ENCODE measurements around the gene SCMH1.

Gene SCMH1

GRCh38 chr1:41048540-41048939 lies 193.6 kb downstream of the SCMH1 start:
- Histone ChIP-seq H3K36me3 (ENCODE audit: control insufficient read depth, insufficient read depth, low read length) (no peaks in the 10 kb centered on the region), H3K4me1 (ENCODE audit: control insufficient read depth, insufficient read depth, low read length) (peaks cover 31% of the 10 kb centered on the region), H3K9me3 (ENCODE audit: control insufficient read depth, low read length) (no peaks in the 10 kb centered on the region), H3K4me3 (ENCODE audit: low read length) (no peak overlapping the region), H3K27me3 (ENCODE audit: control insufficient read depth, insufficient read depth, low read length) (no peaks in the 10 kb centered on the region), H3K9ac (ENCODE audit: low read length) (no peak overlapping the region)

GRCh38 chr1:41046347-41046775 lies 195.7 kb downstream of the SCMH1 start:
- H3K4me1 ChIP-seq (ENCODE audit: control insufficient read depth, insufficient read depth, low read length): peaks cover 31% of the 10 kb centered on the region
- no peaks in the 10 kb centered on the region for H3K9me3 ChIP-seq (ENCODE audit: control insufficient read depth, low read length)
- H3K27me3 ChIP-seq (ENCODE audit: control insufficient read depth, insufficient read depth, low read length): no peaks in the 10 kb centered on the region
- no peak overlapping the region for H3K4me3 ChIP-seq (ENCODE audit: low read length)
- H3K9ac ChIP-seq (ENCODE audit: low read length): peak overlapping the region; percentile 26
- no peaks in the 10 kb centered on the region for H3K36me3 ChIP-seq (ENCODE audit: control insufficient read depth, insufficient read depth, low read length)

- Histone ChIP-seq H3K9ac (ENCODE audit: low read length) (peak overlapping the region; percentile 26), H3K27me3 (ENCODE audit: control insufficient read depth, insufficient read depth, low read length) (no peaks in the 10 kb centered on the region), H3K4me1 (ENCODE audit: control insufficient read depth, insufficient read depth, low read length) (peaks cover 31% of the 10 kb centered on the region), H3K9me3 (ENCODE audit: control insufficient read depth, low read length) (no peaks in the 10 kb centered on the region), H3K36me3 (ENCODE audit: control insufficient read depth, insufficient read depth, low read length) (no peaks in the 10 kb centered on the region), H3K4me3 (ENCODE audit: low read length) (no peak overlapping the region)
These were observed 196.4 kb downstream of the SCMH1 start for GRCh38 chr1:41045740-41046139.

GRCh38 chr1:41044187-41044586 lies 197.9 kb downstream of the SCMH1 start:
- Histone ChIP-seq H3K36me3 (ENCODE audit: control insufficient read depth, insufficient read depth, low read length) (no peaks in the 10 kb centered on the region), H3K4me3 (ENCODE audit: low read length) (no peak overlapping the region), H3K4me1 (ENCODE audit: control insufficient read depth, insufficient read depth, low read length) (peaks cover 31% of the 10 kb centered on the region), H3K9ac (ENCODE audit: low read length) (peak overlapping the region; percentile 36), H3K27me3 (ENCODE audit: control insufficient read depth, insufficient read depth, low read length) (no peaks in the 10 kb centered on the region), H3K9me3 (ENCODE audit: control insufficient read depth, low read length) (no peaks in the 10 kb centered on the region)

- no peak overlapping the region for H3K9ac ChIP-seq (ENCODE audit: low read length)
- H3K27me3 ChIP-seq (ENCODE audit: control insufficient read depth, insufficient read depth, low read length): no peaks in the 10 kb centered on the region
These were observed 200.4 kb downstream of the SCMH1 start for GRCh38 chr1:41041614-41042270.

GRCh38 chr1:41038110-41038509 lies 204.0 kb downstream of the SCMH1 start:
- no peak overlapping the region for H3K9ac ChIP-seq (ENCODE audit: low read length)
- no peaks in the 10 kb centered on the region for H3K36me3 ChIP-seq (ENCODE audit: control insufficient read depth, insufficient read depth, low read length)
- no peak overlapping the region for H3K4me3 ChIP-seq (ENCODE audit: low read length)
- H3K4me1 ChIP-seq (ENCODE audit: control insufficient read depth, insufficient read depth, low read length): no peaks in the 10 kb centered on the region
- H3K9me3 ChIP-seq (ENCODE audit: control insufficient read depth, low read length): no peaks in the 10 kb centered on the region
- no peaks in the 10 kb centered on the region for H3K27me3 ChIP-seq (ENCODE audit: control insufficient read depth, insufficient read depth, low read length)

More at GRCh38 chr1:41041614-41042270, 200.4 kb downstream of the SCMH1 start:
- H3K4me1 ChIP-seq (ENCODE audit: control insufficient read depth, insufficient read depth, low read length): peaks cover 26% of the 10 kb centered on the region
- H3K9me3 ChIP-seq (ENCODE audit: control insufficient read depth, low read length): no peaks in the 10 kb centered on the region
- H3K4me3 ChIP-seq (ENCODE audit: low read length): no peak overlapping the region
- no peaks in the 10 kb centered on the region for H3K36me3 ChIP-seq (ENCODE audit: control insufficient read depth, insufficient read depth, low read length)

GRCh38 chr1:41037116-41037903 lies 204.8 kb downstream of the SCMH1 start:
- H3K9ac ChIP-seq (ENCODE audit: low read length): no peak overlapping the region
- H3K27me3 ChIP-seq (ENCODE audit: control insufficient read depth, insufficient read depth, low read length): no peaks in the 10 kb centered on the region
- H3K4me1 ChIP-seq (ENCODE audit: control insufficient read depth, insufficient read depth, low read length): no peaks in the 10 kb centered on the region
- H3K9me3 ChIP-seq (ENCODE audit: control insufficient read depth, low read length): no peaks in the 10 kb centered on the region
- H3K36me3 ChIP-seq (ENCODE audit: control insufficient read depth, insufficient read depth, low read length): no peaks in the 10 kb centered on the region
- no peak overlapping the region for H3K4me3 ChIP-seq (ENCODE audit: low read length)

- H3K36me3 ChIP-seq (ENCODE audit: control insufficient read depth, insufficient read depth, low read length): no peaks in the 10 kb centered on the region
- H3K27me3 ChIP-seq (ENCODE audit: control insufficient read depth, insufficient read depth, low read length): no peaks in the 10 kb centered on the region
- no peaks in the 10 kb centered on the region for H3K4me1 ChIP-seq (ENCODE audit: control insufficient read depth, insufficient read depth, low read length)
- H3K9me3 ChIP-seq (ENCODE audit: control insufficient read depth, low read length): no peaks in the 10 kb centered on the region
- H3K9ac ChIP-seq (ENCODE audit: low read length): no peak overlapping the region
- no peak overlapping the region for H3K4me3 ChIP-seq (ENCODE audit: low read length)
These were observed 208.8 kb downstream of the SCMH1 start for GRCh38 chr1:41033272-41033671.

- Histone ChIP-seq H3K9me3 (ENCODE audit: control insufficient read depth, low read length) (no peaks in the 10 kb centered on the region), H3K9ac (ENCODE audit: low read length) (no peak overlapping the region), H3K36me3 (ENCODE audit: control insufficient read depth, insufficient read depth, low read length) (no peaks in the 10 kb centered on the region), H3K4me3 (ENCODE audit: low read length) (no peak overlapping the region), H3K27me3 (ENCODE audit: control insufficient read depth, insufficient read depth, low read length) (no peaks in the 10 kb centered on the region), H3K4me1 (ENCODE audit: control insufficient read depth, insufficient read depth, low read length) (no peaks in the 10 kb centered on the region)
These were observed 210.0 kb downstream of the SCMH1 start for GRCh38 chr1:41032147-41032546.

GRCh38 chr1:41030872-41031616 lies 211.1 kb downstream of the SCMH1 start:
- Histone ChIP-seq H3K9ac (ENCODE audit: low read length) (no peak overlapping the region), H3K4me1 (ENCODE audit: control insufficient read depth, insufficient read depth, low read length) (no peaks in the 10 kb centered on the region), H3K27me3 (ENCODE audit: control insufficient read depth, insufficient read depth, low read length) (no peaks in the 10 kb centered on the region), H3K36me3 (ENCODE audit: control insufficient read depth, insufficient read depth, low read length) (no peaks in the 10 kb centered on the region), H3K9me3 (ENCODE audit: control insufficient read depth, low read length) (no peaks in the 10 kb centered on the region), H3K4me3 (ENCODE audit: low read length) (no peak overlapping the region)

GRCh38 chr1:41028034-41028642 lies 214.0 kb downstream of the SCMH1 start:
- Histone ChIP-seq H3K9ac (ENCODE audit: low read length) (no peak overlapping the region), H3K27me3 (ENCODE audit: control insufficient read depth, insufficient read depth, low read length) (no peaks in the 10 kb centered on the region), H3K4me1 (ENCODE audit: control insufficient read depth, insufficient read depth, low read length) (no peaks in the 10 kb centered on the region), H3K9me3 (ENCODE audit: control insufficient read depth, low read length) (no peaks in the 10 kb centered on the region), H3K4me3 (ENCODE audit: low read length) (no peak overlapping the region), H3K36me3 (ENCODE audit: control insufficient read depth, insufficient read depth, low read length) (no peaks in the 10 kb centered on the region)

Measured in mucosa of stomach (tissue), 1 donor.